HG03064 (cell line): ENCODE data around the gene C19orf18.
"Not testable (repeated sequence)": the region's sequence is repeated elsewhere in the genome, so short reads cannot be mapped to it uniquely, and the experiment has no call there.

ENCODE experiments used
- ATAC-seq: cut with Tn5 transposase; IDR thresholded peaks from one replicate; pipeline ENCODE4 v1.9.1; 2021; ENCODE audit warnings: low read depth; ENCODE audit not compliant: unreplicated experiment

Gene C19orf18

GRCh38 chr19:57974434-57974833 lies at the start of gene C19orf18:
C19orf18 (minus strand) TSS chr19:57974534; CDS start chr19:57974432, 102 bp downstream.
- ATAC-seq = no peak

- no peak for ATAC-seq
Measured at GRCh38 chr19:58022283-58022660, 47.9 kb upstream of the C19orf18 start.

- no peak for ATAC-seq
Measured at GRCh38 chr19:58021541-58022282, 47.4 kb upstream of the C19orf18 start.

GRCh38 chr19:58020129-58020528 lies 45.8 kb upstream of the C19orf18 start:
- no peak for ATAC-seq

- no peak for ATAC-seq
Measured at GRCh38 chr19:58014141-58014540, 39.8 kb upstream of the C19orf18 start.

GRCh38 chr19:58010507-58010906 lies 36.2 kb upstream of the C19orf18 start:
- no peak for ATAC-seq

- ATAC-seq = no peak
Measured at GRCh38 chr19:58009666-58010301, 35.5 kb upstream of the C19orf18 start.

- no peak for ATAC-seq
Measured at GRCh38 chr19:58009301-58009665, 34.9 kb upstream of the C19orf18 start.

- ATAC-seq = not testable (repeated sequence)
Measured at GRCh38 chr19:58008877-58009276, 34.5 kb upstream of the C19orf18 start.

GRCh38 chr19:58007285-58007684 lies 33.0 kb upstream of the C19orf18 start:
- ATAC-seq = no peak

GRCh38 chr19:58003174-58003828 lies 29.0 kb upstream of the C19orf18 start:
- no peak for ATAC-seq

- ATAC-seq = peak; percentile 92
Measured at GRCh38 chr19:58002384-58003173, 28.2 kb upstream of the C19orf18 start, which contains the start of gene ZNF606. ZNF606 (minus strand) TSS chr19:58002820; CDS start chr19:58001319, 1,501 bp downstream.

GRCh38 chr19:58001895-58002369 lies 27.6 kb upstream of the C19orf18 start:
- no peak for ATAC-seq

GRCh38 chr19:58000677-58001076 lies 26.3 kb upstream of the C19orf18 start:
- no peak for ATAC-seq

GRCh38 chr19:57992841-57993240 lies 18.5 kb upstream of the C19orf18 start:
- ATAC-seq = no peak

- no peak for ATAC-seq
Measured at GRCh38 chr19:57978586-57979289, 4.4 kb upstream of the C19orf18 start.

GRCh38 chr19:57964761-57965160 lies 9.6 kb downstream of the C19orf18 start:
- ATAC-seq = no peak

GRCh38 chr19:57961785-57962184 lies 12.5 kb downstream of the C19orf18 start:
- ATAC-seq = no peak

- no peak for ATAC-seq
Measured at GRCh38 chr19:57954996-57955395, 19.3 kb downstream of the C19orf18 start.

GRCh38 chr19:57949702-57950101 lies 24.6 kb downstream of the C19orf18 start:
- ATAC-seq = no peak
